HAP-1 (cell line): ENCODE measurements around the gene ASMTL.
"Not testable (repeated sequence)": the region's sequence is repeated elsewhere in the genome, so short reads cannot be mapped to it uniquely, and the experiment has no call there.

ENCODE experiments used
- DNase-seq, 2 experiments: peaks; one replicate each; pipeline ENCODE4 v3.0.0-alpha.2; 2016 to 2020; ENCODE audit warnings: low spot score in 2 of 2
- H3K27me3 ChIP-seq: fragments of 250-450 bp; sonication (Bioruptor Pico); 2 replicates; pipeline ENCODE4 v1.5.1; 2020; ENCODE audit warnings: low read depth, mild to moderate bottlenecking, moderate library complexity
- H3K36me3 ChIP-seq: fragments of 250-450 bp; sonication (Bioruptor Pico); replicated peaks from 2 replicates; pipeline ENCODE4 v1.5.1; 2020; ENCODE audit warnings: mild to moderate bottlenecking
- H3K4me1 ChIP-seq: fragments of 250-450 bp; sonication (Bioruptor Pico); 2 replicates; pipeline ENCODE4 v1.5.1; 2020; ENCODE audit warnings: mild to moderate bottlenecking
- H3K4me3 ChIP-seq: fragments of 250-450 bp; sonication (Bioruptor Pico); 2 replicates; pipeline ENCODE4 v1.5.1; 2020; ENCODE audit warnings: mild to moderate bottlenecking, moderate library complexity
- H3K9me3 ChIP-seq: fragments of 250-450 bp; sonication (Bioruptor Pico); 2 replicates; pipeline ENCODE4 v1.5.1; 2020; ENCODE audit warnings: mild to moderate bottlenecking, moderate library complexity
- in situ Hi-C: fragments of 300-500 bp; cut with MboI; formaldehyde crosslinking; loops from 3 replicates; pipeline ENCODE4 v1.14.3; 2020; ENCODE audit warnings: low sequenced_read_pairs, inconsistent platforms, mixed read lengths

The ASMTL gene

GRCh38 chrX:1475481-1475880 is 22.8 kb upstream of the ASMTL start:
- no peak overlapping the region for H3K4me3 ChIP-seq
- in situ Hi-C loops, result loop anchor here (10.0 kb wide), 1 partner anchor 109 kb away; no protein-coding TSS in a partner anchor
- no peaks in the 10 kb centered on the region for H3K27me3 ChIP-seq
- no peaks in the 10 kb centered on the region for H3K4me1 ChIP-seq
- H3K9me3 ChIP-seq, result peaks cover 8% of the 10 kb centered on the region
- no peak for DNase-seq
- H3K36me3 ChIP-seq, result no peaks in the 10 kb centered on the region

- not testable (repeated sequence) for DNase-seq, H3K4me1 ChIP-seq, H3K4me3 ChIP-seq, H3K27me3 ChIP-seq, H3K9me3 ChIP-seq, H3K36me3 ChIP-seq
- in situ Hi-C loops, result loop anchor here (10.0 to 25.0 kb wide), 2 partner anchors 110 to 1338 kb away; no protein-coding TSS in a partner anchor
These were observed 21.9 kb upstream of the ASMTL start for GRCh38 chrX:1474593-1474992.

DNA sequence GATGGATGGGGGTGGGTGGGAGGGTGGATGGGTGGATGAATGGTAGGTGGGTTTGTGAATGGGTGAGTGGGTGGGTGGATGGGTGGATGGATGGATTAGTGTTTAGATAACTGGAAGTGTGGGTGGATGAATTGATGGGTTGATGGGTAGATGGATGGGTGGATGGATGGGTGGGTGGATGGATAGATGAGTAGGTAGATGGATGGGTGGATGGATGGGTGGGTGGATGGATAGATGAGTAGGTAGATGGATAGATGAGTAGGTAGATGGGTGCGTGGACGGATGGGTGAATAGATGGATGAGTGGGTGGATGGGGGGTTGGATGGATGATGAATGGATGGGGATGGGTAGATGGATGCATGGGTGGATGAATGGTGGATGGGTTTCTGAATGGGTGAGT is 20.3 kb upstream of the ASMTL start:
- H3K4me3 ChIP-seq, result no peak overlapping the region
- no peak for DNase-seq
- no peaks in the 10 kb centered on the region for H3K9me3 ChIP-seq
- in situ Hi-C loops, result loop anchor here (10.0 to 25.0 kb wide), 2 partner anchors 112 to 1339 kb away; no protein-coding TSS in a partner anchor
- no peaks in the 10 kb centered on the region for H3K27me3 ChIP-seq
- no peaks in the 10 kb centered on the region for H3K36me3 ChIP-seq
- H3K4me1 ChIP-seq, result no peaks in the 10 kb centered on the region

GRCh38 chrX:1468250-1468772 is 15.6 kb upstream of the ASMTL start:
- in situ Hi-C loops, result loop anchor here (25.0 kb wide), 1 partner anchor 1344 kb away; no protein-coding TSS in a partner anchor

GRCh38 chrX:1466971-1467561 is 14.4 kb upstream of the ASMTL start:
- in situ Hi-C loops, result loop anchor here (25.0 kb wide), 1 partner anchor 1345 kb away; no protein-coding TSS in a partner anchor
- no peak overlapping the region for H3K4me3 ChIP-seq

More at GRCh38 chrX:1468250-1468772, 15.6 kb upstream of the ASMTL start:
- no peak for DNase-seq
- no peaks in the 10 kb centered on the region for H3K9me3 ChIP-seq
- H3K27me3 ChIP-seq, result peaks cover under 1% of the 10 kb centered on the region; the same call in 1 of the 2 replicates
- no peak overlapping the region for H3K4me3 ChIP-seq
- H3K4me1 ChIP-seq, result no peaks in the 10 kb centered on the region
- H3K36me3 ChIP-seq, result no peaks in the 10 kb centered on the region

GRCh38 chrX:1466232-1466661 is 13.5 kb upstream of the ASMTL start:
- in situ Hi-C loops, result loop anchor here (25.0 kb wide), 1 partner anchor 1346 kb away; no protein-coding TSS in a partner anchor
- no peaks in the 10 kb centered on the region for H3K36me3 ChIP-seq

More at GRCh38 chrX:1466971-1467561, 14.4 kb upstream of the ASMTL start:
- H3K9me3 ChIP-seq, result no peaks in the 10 kb centered on the region
- no peaks in the 10 kb centered on the region for H3K36me3 ChIP-seq
- no peaks in the 10 kb centered on the region for H3K4me1 ChIP-seq
- DNase-seq, result no peak
- H3K27me3 ChIP-seq, result peaks cover 4% of the 10 kb centered on the region; the same call in 1 of the 2 replicates

GRCh38 chrX:1465286-1466231 is 12.8 kb upstream of the ASMTL start:
- no peaks in the 10 kb centered on the region for H3K9me3 ChIP-seq
- H3K4me1 ChIP-seq, result no peaks in the 10 kb centered on the region
- no peak for DNase-seq
- no peak overlapping the region for H3K4me3 ChIP-seq
- peaks cover 4% of the 10 kb centered on the region; the same call in 1 of the 2 replicates for H3K27me3 ChIP-seq
- in situ Hi-C loops, result loop anchor here (25.0 kb wide), 1 partner anchor 1347 kb away; no protein-coding TSS in a partner anchor
- no peaks in the 10 kb centered on the region for H3K36me3 ChIP-seq

More at GRCh38 chrX:1466232-1466661, 13.5 kb upstream of the ASMTL start:
- DNase-seq, result no peak
- Histone ChIP-seq H3K4me1 (no peaks in the 10 kb centered on the region), H3K4me3 (no peak overlapping the region), H3K9me3 (no peaks in the 10 kb centered on the region), H3K27me3 (peaks cover 4% of the 10 kb centered on the region; the same call in 1 of the 2 replicates)

GRCh38 chrX:1464971-1465285 is 12.2 kb upstream of the ASMTL start:
- Histone ChIP-seq H3K27me3 (peaks cover 4% of the 10 kb centered on the region; the same call in 1 of the 2 replicates), H3K9me3 (no peaks in the 10 kb centered on the region), H3K4me3 (no peak overlapping the region), H3K4me1 (no peaks in the 10 kb centered on the region), H3K36me3 (no peaks in the 10 kb centered on the region)
- no peak for DNase-seq
- in situ Hi-C loops, result loop anchor here (25.0 kb wide), 1 partner anchor 1347 kb away; no protein-coding TSS in a partner anchor

- no peaks in the 10 kb centered on the region for H3K4me1 ChIP-seq
- no peaks in the 10 kb centered on the region for H3K36me3 ChIP-seq
- DNase-seq, result no peak
- in situ Hi-C loops, result loop anchor here (25.0 kb wide), 1 partner anchor 1348 kb away; no protein-coding TSS in a partner anchor
- H3K4me3 ChIP-seq, result no peak overlapping the region
- H3K9me3 ChIP-seq, result no peaks in the 10 kb centered on the region
- peaks cover 4% of the 10 kb centered on the region; the same call in 1 of the 2 replicates for H3K27me3 ChIP-seq
These were observed 11.6 kb upstream of the ASMTL start for GRCh38 chrX:1464041-1464970.

DNA sequence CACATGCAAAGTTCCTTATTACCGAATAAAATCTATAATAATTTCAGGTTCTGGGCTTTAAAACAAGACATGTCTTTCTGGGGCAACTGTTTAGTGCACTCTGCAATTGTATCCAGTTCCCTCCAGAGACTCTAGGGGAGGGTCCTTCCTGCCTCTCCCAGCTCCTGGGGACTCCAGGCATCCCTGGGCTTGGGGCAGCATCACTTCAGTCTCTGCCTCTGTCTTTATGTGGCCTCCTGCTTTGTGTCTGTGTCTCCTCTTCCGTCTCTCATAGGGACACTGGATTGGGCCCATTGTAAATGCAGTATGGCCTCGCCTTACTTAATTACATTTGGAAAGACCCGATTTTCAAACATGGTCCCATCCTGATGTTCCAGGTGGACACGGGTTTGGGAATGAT is 10.9 kb upstream of the ASMTL start:
- in situ Hi-C loops, result loop anchor here (25.0 kb wide), 1 partner anchor 1349 kb away; no protein-coding TSS in a partner anchor
- Histone ChIP-seq H3K27me3 (peaks cover 4% of the 10 kb centered on the region; the same call in 1 of the 2 replicates), H3K4me3 (no peak overlapping the region), H3K4me1 (no peaks in the 10 kb centered on the region), H3K36me3 (no peaks in the 10 kb centered on the region), H3K9me3 (no peaks in the 10 kb centered on the region)
- DNase-seq, result no peak

DNA sequence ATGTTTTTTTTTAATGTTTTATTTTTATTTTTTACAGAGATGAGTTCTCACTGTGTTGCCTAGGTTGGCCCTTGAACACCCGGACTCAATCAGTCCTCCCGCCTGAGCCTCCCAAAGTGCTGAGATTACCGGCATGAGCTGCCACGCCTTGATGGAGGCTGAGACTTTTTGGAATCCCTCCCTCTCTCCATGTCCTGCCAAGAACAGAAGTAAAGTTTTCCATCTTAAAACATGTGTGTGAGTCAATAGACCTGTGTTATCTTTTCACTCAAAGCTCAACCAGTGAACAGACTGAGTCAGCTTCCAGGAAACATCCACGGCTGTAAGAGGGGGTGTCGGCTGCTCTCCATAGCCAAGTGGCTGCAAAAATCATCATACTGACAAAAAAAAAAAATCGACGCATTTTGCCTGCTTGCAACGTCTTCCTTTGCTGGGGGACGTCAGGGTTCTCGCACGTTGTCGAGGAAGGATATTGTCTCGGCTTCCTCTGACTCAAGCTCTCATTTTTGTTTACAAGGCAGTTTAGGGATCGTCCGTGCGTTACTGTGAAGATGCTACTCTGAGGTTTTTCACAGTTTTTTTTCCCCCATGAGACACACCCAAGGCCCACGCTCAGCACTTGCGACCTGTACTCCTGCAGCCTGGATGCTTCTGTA is 10.0 kb upstream of the ASMTL start:
- Histone ChIP-seq H3K36me3 (no peaks in the 10 kb centered on the region), H3K4me1 (no peaks in the 10 kb centered on the region), H3K4me3 (no peak overlapping the region), H3K27me3 (peaks cover 4% of the 10 kb centered on the region; the same call in 1 of the 2 replicates), H3K9me3 (no peaks in the 10 kb centered on the region)
- no peak for DNase-seq
- in situ Hi-C loops, result loop anchor here (25.0 kb wide), 1 partner anchor 1350 kb away; no protein-coding TSS in a partner anchor

- Histone ChIP-seq H3K27me3 (peaks cover 4% of the 10 kb centered on the region; the same call in 1 of the 2 replicates), H3K9me3 (no peaks in the 10 kb centered on the region), H3K36me3 (no peaks in the 10 kb centered on the region), H3K4me3 (no peak overlapping the region), H3K4me1 (no peaks in the 10 kb centered on the region)
- DNase-seq, result no peak
- in situ Hi-C loops, result loop anchor here (25.0 kb wide), 1 partner anchor 1350 kb away; no protein-coding TSS in a partner anchor
These were observed 9.4 kb upstream of the ASMTL start for GRCh38 chrX:1462110-1462509.
